SU-DHL-6 (cell line): ENCODE results near the gene PRM1.

ENCODE experiments used
- CTCF ChIP-seq: fragments of 200-600 bp; sonication (generic); IDR thresholded peaks from one replicate; pipeline ENCODE4 v1.5.1; 2017; ENCODE audit warnings: antibody characterized with exemption, mild to moderate bottlenecking, low read length, moderate library complexity; ENCODE audit not compliant: insufficient read depth, poor library complexity, severe bottlenecking
- EZH2phosphoT487 ChIP-seq: fragments of 200-600 bp; sonication (generic), shearing (Covaris generic); conservative IDR thresholded peaks from 2 replicates; pipeline ENCODE4 v1.6.1; 2018; ENCODE audit warnings: mild to moderate bottlenecking, antibody characterized with exemption, low read length, moderate library complexity, mixed read lengths

- TF ChIP-seq CTCF: no peak
- no peak for TF ChIP-seq EZH2phosphoT487
Observed at GRCh38 chr16:11250786-11251524, 30.2 kb downstream of the PRM1 start.
